Thyroid gland (tissue), 4 donors: ENCODE results near the gene CCDC92. TPM values are rescaled to one million over a fixed set of nuclear protein-coding genes. Genes with fewer than 3 reads are reported as not detected.
A peak's percentile ranks its signal among the peaks of the same experiment; 100 is the strongest.

Experiments used
- DNase-seq, 2 donors: peaks; one replicate each; pipeline ENCODE4 v3.0.0-alpha.2; 2019
- H3K27ac ChIP-seq, 3 donors: fragments of 200-600 bp; sonication (generic); 1 replicate in 2 of 3; 2 replicates in 1 of 3; pipeline ENCODE4 v1.5.1; 2016 to 2019; ENCODE audit warnings: mild to moderate bottlenecking in 1 of 3, moderate library complexity in 1 of 3
- H3K27me3 ChIP-seq: fragments of 200-600 bp; sonication (generic); one replicate; pipeline ENCODE4 v1.5.1; 2019
- H3K36me3 ChIP-seq, 2 donors: fragments of 200-600 bp; sonication (generic); one replicate each; pipeline ENCODE4 v1.5.1; 2016 to 2019
- H3K4me1 ChIP-seq, 2 donors: fragments of 200-600 bp; sonication (generic); one replicate each; pipeline ENCODE4 v1.5.1; 2017 to 2019
- H3K4me3 ChIP-seq, 3 donors: fragments of 200-600 bp; sonication (generic); replicated peaks in 1 of 3; 1 replicate in 2 of 3; 2 replicates in 1 of 3; pipeline ENCODE4 v1.5.1; 2016; ENCODE audit warnings: mild to moderate bottlenecking in 1 of 3
- H3K9me3 ChIP-seq: fragments of 200-600 bp; sonication (generic); one replicate; pipeline ENCODE4 v1.5.1; 2017
- CTCF ChIP-seq, 6 experiments: fragments of 200-600 bp in 3 of 6; fragments of 450-650 bp in 3 of 6; sonication (generic) in 3 of 6; IDR thresholded peaks; one replicate each; pipeline ENCODE4 v1.5.1; 2016 to 2019; ENCODE audit warnings: antibody characterized with exemption in 6 of 6, mild to moderate bottlenecking in 2 of 6, inconsistent platforms in 1 of 6, moderate library complexity in 1 of 6
- POLR2A ChIP-seq, 2 donors: fragments of 450-650 bp; IDR thresholded peaks; one replicate each; pipeline ENCODE4 v1.6.1; 2017; ENCODE audit warnings: antibody characterized with exemption in 2 of 2, mild to moderate bottlenecking in 2 of 2, moderate library complexity in 1 of 2
- WGBS, 2 donors: methylation state at CpG; one replicate each; pipeline ENCODE4 v1.1.5; 2017; 5-methylcytosine and 5-hydroxymethylcytosine counted together
- intact Hi-C: fragments of 100-400 bp; cut with DNase I; formaldehyde crosslinking; loops from one replicate; pipeline ENCODE4 v1.15.1; 2023
- total RNA-seq, 4 donors: library from RNA; depleted of rRNA; stranded (reverse); fragments of >200 nt; gene quantifications; one replicate each; pipeline ENCODE4 v1.2.3, GENCODE V29; 2016

Gene CCDC92
- total RNA-seq, 4 donors from 2014 or later: 26.6 to 47.0 (median 39.1) TPM

GRCh38 chr12:123958462-123958861 lies 14.2 kb downstream of the CCDC92 start:
- H3K36me3 ChIP-seq: no peaks in the 10 kb centered on the region
- H3K27me3 ChIP-seq: no peaks in the 10 kb centered on the region
- peak overlapping the region; percentile 48 to 85 (median 72) for H3K27ac ChIP-seq
- intact Hi-C loops: no loop called here
- WGBS, 2 donors: 46 to 68% methylated on average over 8 of the region's 8 CpGs
- H3K4me3 ChIP-seq: no peak overlapping the region
- peak; percentile 84 to 86 for DNase-seq
- H3K4me1 ChIP-seq: peaks cover 14 to 35% of the 10 kb centered on the region in 2 donors
- no peak for TF ChIP-seq CTCF (IDR thresholded peaks at IDR 0.05)
- TF ChIP-seq POLR2A (IDR thresholded peaks at IDR 0.05): no peak
- H3K9me3 ChIP-seq: no peaks in the 10 kb centered on the region

- Histone ChIP-seq H3K4me1 (peaks cover 14 to 29% of the 10 kb centered on the region in 2 donors), H3K36me3 (no peaks in the 10 kb centered on the region), H3K27me3 (no peaks in the 10 kb centered on the region), H3K9me3 (no peaks in the 10 kb centered on the region), H3K4me3 (no peak overlapping the region), H3K27ac (peak overlapping the region; percentile 34 to 72 (median 56))
- TF ChIP-seq CTCF (IDR thresholded peaks at IDR 0.05): no peak
- no peak for TF ChIP-seq POLR2A (IDR thresholded peaks at IDR 0.05)
- DNase-seq: peak; percentile 61 to 69
- intact Hi-C loops: no loop called here
- 51 to 58% methylated on average over 3 of the region's 3 CpGs for WGBS, 2 donors
Measured at GRCh38 chr12:123957196-123957595, 15.4 kb downstream of the CCDC92 start.

GRCh38 chr12:123956249-123956648 lies 16.4 kb downstream of the CCDC92 start:
- TF ChIP-seq POLR2A (IDR thresholded peaks at IDR 0.05) (no peak), CTCF (IDR thresholded peaks at IDR 0.05) (no peak)
- WGBS, 2 donors: 90% methylated on average over 9 of the region's 9 CpGs
- intact Hi-C loops: no loop called here

GRCh38 chr12:123954647-123955350 lies 17.8 kb downstream of the CCDC92 start:
- Histone ChIP-seq H3K4me1 (peaks cover 14 to 29% of the 10 kb centered on the region in 2 donors), H3K27me3 (no peaks in the 10 kb centered on the region), H3K27ac (peak overlapping the region in 1 of 3 donors; percentile 39), H3K9me3 (no peaks in the 10 kb centered on the region), H3K36me3 (no peaks in the 10 kb centered on the region), H3K4me3 (no peak overlapping the region)
- intact Hi-C loops: no loop called here
- TF ChIP-seq CTCF (IDR thresholded peaks at IDR 0.05) (no peak), POLR2A (IDR thresholded peaks at IDR 0.05) (no peak)
- WGBS, 2 donors: 57 to 87% methylated on average over 4 to 9 of the region's 10 CpGs
- peak; percentile 35 to 52 for DNase-seq

More at GRCh38 chr12:123956249-123956648, 16.4 kb downstream of the CCDC92 start:
- Histone ChIP-seq H3K27me3 (no peaks in the 10 kb centered on the region), H3K4me3 (no peak overlapping the region), H3K9me3 (no peaks in the 10 kb centered on the region), H3K36me3 (no peaks in the 10 kb centered on the region), H3K4me1 (peaks cover 14 to 29% of the 10 kb centered on the region in 2 donors), H3K27ac (no peak overlapping the region)
- DNase-seq: no peak

- no peaks in the 10 kb centered on the region for H3K36me3 ChIP-seq
- no peaks in the 10 kb centered on the region for H3K27me3 ChIP-seq
- no peak overlapping the region for H3K27ac ChIP-seq
- intact Hi-C loops: no loop called here
- no peak for DNase-seq
- H3K4me3 ChIP-seq: no peak overlapping the region
- TF ChIP-seq POLR2A (IDR thresholded peaks at IDR 0.05) (no peak), CTCF (IDR thresholded peaks at IDR 0.05) (no peak)
- no peaks in the 10 kb centered on the region for H3K9me3 ChIP-seq
- WGBS, 2 donors: 83 to 86% methylated on average over 2 of the region's 2 CpGs
- H3K4me1 ChIP-seq: peaks cover 12 to 27% of the 10 kb centered on the region in 2 donors
Measured at GRCh38 chr12:123952037-123952436, 20.6 kb downstream of the CCDC92 start.
